ENCODE data around the gene CLCN5.

CLCN5 gene

GRCh38 chrX:50036426-50036825, 114.0 kb downstream of the CLCN5 start:
- TF ChIP-seq POLR2AphosphoS5 (IDR thresholded peaks at IDR 0.05; ENCODE audit: low read depth, low read length): no peak

DNA sequence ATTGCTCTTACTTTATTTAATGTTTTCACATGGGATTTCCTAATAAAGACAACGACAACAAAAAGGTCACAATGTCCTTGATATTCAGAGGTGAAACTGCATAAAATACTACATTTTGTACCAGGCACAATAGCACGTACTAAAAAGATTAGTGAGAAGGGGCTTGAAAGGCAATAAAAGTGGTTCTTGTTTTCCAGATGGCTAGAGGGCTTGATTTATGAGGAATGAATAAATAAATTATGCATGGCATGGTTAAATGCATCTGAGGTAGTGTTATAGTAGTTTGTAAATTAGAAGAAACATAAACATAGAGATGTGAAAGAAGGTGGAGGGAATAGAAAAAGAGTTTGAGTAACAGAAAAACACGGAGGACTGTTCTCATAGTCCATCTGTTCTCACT, 123.4 kb downstream of the CLCN5 start:
- TF ChIP-seq REST (IDR thresholded peaks at IDR 0.05; ENCODE audit: insufficient read depth in 1 of 2, low read depth in 2 of 2, low read length in 2 of 2) (no peak), SIN3A (IDR thresholded peaks at IDR 0.05; ENCODE audit: borderline replicate concordance, insufficient read depth, low read length) (no peak), FOXP2 (optimal IDR thresholded peaks at IDR 0.05; ENCODE audit: borderline replicate concordance, extremely low read depth, extremely low read length, insufficient read depth) (no peak), TAF1 (IDR thresholded peaks at IDR 0.05; ENCODE audit: borderline replicate concordance, insufficient read depth, low read length) (no peak), POLR2AphosphoS5 (IDR thresholded peaks at IDR 0.05; ENCODE audit: low read depth, low read length) (no peak)

- TF ChIP-seq POLR2AphosphoS5 (IDR thresholded peaks at IDR 0.05; ENCODE audit: low read depth, low read length): no peak
These were observed 126.8 kb downstream of the CLCN5 start for GRCh38 chrX:50049228-50049627.

DNA sequence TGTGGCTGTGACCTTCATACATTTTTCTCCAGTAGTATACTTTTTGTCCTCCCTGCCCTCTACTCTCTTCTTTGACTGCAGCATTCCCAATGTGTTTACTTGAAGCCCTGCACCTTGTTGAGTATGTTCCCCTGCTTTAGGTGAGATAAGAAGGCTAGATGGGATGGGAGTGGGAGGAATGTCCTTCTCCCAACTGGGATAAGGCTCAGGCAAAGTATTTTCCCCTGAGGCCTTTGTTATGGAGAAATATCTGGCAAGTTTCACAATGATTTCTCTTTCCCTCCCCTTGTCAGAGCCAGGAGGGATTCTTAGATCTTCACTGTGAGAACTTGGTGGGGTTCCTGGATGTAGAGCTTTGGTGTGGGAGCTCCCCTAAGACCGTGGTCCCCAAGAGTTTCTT, 131.8 kb downstream of the CLCN5 start:
- TF ChIP-seq TAF1 (IDR thresholded peaks at IDR 0.05; ENCODE audit: borderline replicate concordance, insufficient read depth, low read length) (no peak), POLR2AphosphoS5 (IDR thresholded peaks at IDR 0.05; ENCODE audit: low read depth, low read length) (no peak), REST (IDR thresholded peaks at IDR 0.05; ENCODE audit: insufficient read depth in 1 of 2, low read depth in 2 of 2, low read length in 2 of 2) (no peak), FOXP2 (optimal IDR thresholded peaks at IDR 0.05; ENCODE audit: borderline replicate concordance, extremely low read depth, extremely low read length, insufficient read depth) (no peak), SIN3A (IDR thresholded peaks at IDR 0.05; ENCODE audit: borderline replicate concordance, insufficient read depth, low read length) (no peak)

DNA sequence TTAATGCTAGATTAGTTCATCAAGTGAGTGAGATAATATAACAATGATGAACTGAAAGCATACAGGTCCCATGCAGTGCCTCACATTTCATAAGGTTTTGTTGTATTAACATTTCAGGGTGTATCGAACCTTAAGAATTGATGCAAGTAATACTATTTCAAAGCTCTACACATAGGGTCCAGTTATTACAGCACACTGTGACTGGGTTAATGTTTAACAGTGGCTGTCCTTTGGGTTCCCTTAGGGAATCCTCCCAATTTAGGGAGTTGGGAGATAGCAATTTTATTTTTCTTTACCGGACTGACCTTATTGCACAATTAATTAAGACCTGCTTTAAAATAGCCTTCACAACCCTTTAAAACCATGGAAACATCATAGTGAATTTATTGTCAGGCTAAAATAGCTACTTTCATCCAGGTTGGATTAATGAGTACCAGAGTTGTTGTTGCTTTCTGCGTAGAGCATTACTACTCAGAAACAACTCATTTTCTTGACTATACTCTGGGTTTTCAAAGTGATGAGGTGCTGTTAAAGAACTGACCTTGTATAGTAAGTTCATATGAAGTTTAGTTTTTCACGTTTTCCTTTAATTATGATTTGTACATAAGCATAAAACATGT, 144.0 kb downstream of the CLCN5 start:
- no peak for TF ChIP-seq REST (IDR thresholded peaks at IDR 0.05; ENCODE audit: insufficient read depth in 1 of 2, low read depth in 2 of 2, low read length in 2 of 2)
- TF ChIP-seq TAF1 (IDR thresholded peaks at IDR 0.05; ENCODE audit: borderline replicate concordance, insufficient read depth, low read length): no peak
- TF ChIP-seq POLR2AphosphoS5 (IDR thresholded peaks at IDR 0.05; ENCODE audit: low read depth, low read length): no peak
- TF ChIP-seq SIN3A (IDR thresholded peaks at IDR 0.05; ENCODE audit: borderline replicate concordance, insufficient read depth, low read length): no peak
- TF ChIP-seq FOXP2 (optimal IDR thresholded peaks at IDR 0.05; ENCODE audit: borderline replicate concordance, extremely low read depth, extremely low read length, insufficient read depth): no peak

GRCh38 chrX:50067435-50068284, 145.3 kb downstream of the CLCN5 start:
- TF ChIP-seq SIN3A (IDR thresholded peaks at IDR 0.05; ENCODE audit: borderline replicate concordance, insufficient read depth, low read length) (no peak), FOXP2 (optimal IDR thresholded peaks at IDR 0.05; ENCODE audit: borderline replicate concordance, extremely low read depth, extremely low read length, insufficient read depth) (no peak), TAF1 (IDR thresholded peaks at IDR 0.05; ENCODE audit: borderline replicate concordance, insufficient read depth, low read length) (no peak), REST (IDR thresholded peaks at IDR 0.05; ENCODE audit: insufficient read depth in 1 of 2, low read depth in 2 of 2, low read length in 2 of 2) (no peak), POLR2AphosphoS5 (IDR thresholded peaks at IDR 0.05; ENCODE audit: low read depth, low read length) (no peak)
